Gastroesophageal sphincter (tissue), 4 donors: ENCODE data around the gene AP3S1. TPM values are rescaled to one million over a fixed set of nuclear protein-coding genes. Genes with fewer than 3 reads are reported as not detected.

Experiments used
- ATAC-seq: fragments of 150-250 bp; one replicate; pipeline ENCODE4 v1.9.1; 2016; ENCODE audit warnings: mild to moderate bottlenecking, moderate library complexity
- H3K27ac ChIP-seq, 4 donors: fragments of 200-600 bp; sonication (generic) in 3 of 4; 1 replicate in 3 of 4; 2 replicates in 1 of 4; pipeline ENCODE4 v1.5.1; 2016 to 2019
- H3K27me3 ChIP-seq: fragments of 200-600 bp; sonication (generic); one replicate; pipeline ENCODE4 v1.5.1; 2019
- H3K36me3 ChIP-seq, 2 donors: fragments of 200-600 bp; sonication (generic); one replicate each; pipeline ENCODE4 v1.5.1; 2019; ENCODE audit warnings: control low read depth in 1 of 2
- H3K4me1 ChIP-seq, 3 donors: fragments of 200-600 bp; sonication (generic); 1 replicate in 2 of 3; 2 replicates in 1 of 3; pipeline ENCODE4 v1.5.1; 2016 to 2019; ENCODE audit warnings: control low read depth in 2 of 3
- H3K4me3 ChIP-seq, 2 donors: fragments of 200-600 bp; sonication (generic); one replicate each; pipeline ENCODE4 v1.5.1; 2019; ENCODE audit warnings: mild to moderate bottlenecking in 1 of 2, moderate library complexity in 1 of 2
- H3K9me3 ChIP-seq, 3 donors: fragments of 200-600 bp; sonication (generic); one replicate each; pipeline ENCODE4 v1.5.1; 2017 to 2019; ENCODE audit warnings: control low read depth in 2 of 3
- CTCF ChIP-seq, 4 experiments: fragments of 200-600 bp in 2 of 4; fragments of 450-650 bp in 2 of 4; sonication (generic) in 1 of 4; IDR thresholded peaks; one replicate each; pipeline ENCODE4 v1.5.1; 2017 to 2019; ENCODE audit warnings: antibody characterized with exemption in 4 of 4, mild to moderate bottlenecking in 2 of 4, moderate library complexity in 2 of 4
- EP300 ChIP-seq: sonication (generic); formaldehyde crosslinking; IDR thresholded peaks from one replicate; pipeline ENCODE4 v1.6.1; 2017; ENCODE audit warnings: antibody characterized with exemption, mild to moderate bottlenecking
- POLR2A ChIP-seq, 2 donors: fragments of 450-650 bp; IDR thresholded peaks; one replicate each; pipeline ENCODE4 v1.6.1; 2017; ENCODE audit warnings: antibody characterized with exemption in 2 of 2, mild to moderate bottlenecking in 2 of 2, moderate library complexity in 1 of 2
- POLR2AphosphoS5 ChIP-seq: sonication (generic); formaldehyde crosslinking; IDR thresholded peaks from one replicate; pipeline ENCODE4 v1.6.1; 2017; ENCODE audit warnings: antibody characterized with exemption
- WGBS, 2 donors: methylation state at CpG; one replicate each; pipeline ENCODE4 v1.1.5; 2018; ENCODE audit warnings: low coverage in 1 of 2; 5-methylcytosine and 5-hydroxymethylcytosine counted together
- total RNA-seq, 4 donors: library from RNA; depleted of rRNA; stranded (reverse); fragments of >200 nt; gene quantifications; one replicate each; pipeline ENCODE4 v1.1.0, GENCODE V29; 2016

The AP3S1 gene
- total RNA-seq, 4 donors from 2014 or later: 62.1 to 200 (median 99.5) TPM

DNA sequence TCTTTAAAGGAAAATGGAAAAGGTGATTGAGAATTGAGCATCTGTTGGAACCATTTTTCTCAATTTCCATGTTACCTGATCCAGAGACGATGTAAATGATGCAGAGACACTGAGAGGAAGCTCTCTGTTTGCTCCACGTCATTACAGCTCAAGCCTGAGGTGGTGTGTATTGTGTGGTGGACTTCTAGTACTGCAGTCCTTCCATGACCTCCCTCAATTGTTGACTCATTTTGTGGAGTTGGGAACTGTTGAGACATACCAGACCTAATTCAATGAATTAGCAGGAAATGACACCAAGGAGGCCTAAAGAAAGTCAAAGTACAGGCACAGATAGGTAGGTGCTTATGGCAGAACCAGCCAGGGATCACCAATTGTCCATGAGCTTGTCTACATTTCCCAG lies 104.9 kb downstream of the AP3S1 start:
- no peaks in the 10 kb centered on the region for H3K36me3 ChIP-seq

GRCh38 chr5:115947260-115947659 lies 105.5 kb downstream of the AP3S1 start:
- no peak for TF ChIP-seq EP300
- no peak for TF ChIP-seq POLR2AphosphoS5
- no peaks in the 10 kb centered on the region for H3K4me1 ChIP-seq
- 89 to 95% methylated on average over 2 of the region's 2 CpGs for WGBS, 2 donors
- H3K27me3 ChIP-seq: no peaks in the 10 kb centered on the region
- H3K36me3 ChIP-seq: no peaks in the 10 kb centered on the region
- ATAC-seq: no peak
- H3K9me3 ChIP-seq: no peaks in the 10 kb centered on the region
- no peak overlapping the region for H3K27ac ChIP-seq
- H3K4me3 ChIP-seq: no peak overlapping the region

More for the DNA sequence above, 104.9 kb downstream of the AP3S1 start:
- H3K27me3 ChIP-seq: no peaks in the 10 kb centered on the region
- no peak for ATAC-seq
- whole genome bisulfite sequencing, 2 donors: 80 to 81% methylated on average over 2 of the region's 2 CpGs
- no peaks in the 10 kb centered on the region for H3K9me3 ChIP-seq
- no peak overlapping the region for H3K4me3 ChIP-seq
- no peaks in the 10 kb centered on the region for H3K4me1 ChIP-seq
- H3K27ac ChIP-seq: no peak overlapping the region
- TF ChIP-seq EP300 (no peak), CTCF (IDR thresholded peaks at IDR 0.05) (no peak), POLR2AphosphoS5 (no peak), POLR2A (IDR thresholded peaks at IDR 0.05) (no peak)

GRCh38 chr5:115948091-115948534 lies 106.4 kb downstream of the AP3S1 start:
- ATAC-seq: peak; percentile 71
- H3K36me3 ChIP-seq: no peaks in the 10 kb centered on the region
- TF ChIP-seq CTCF (IDR thresholded peaks at IDR 0.05) (no peak), POLR2A (IDR thresholded peaks at IDR 0.05) (no peak), EP300 (no peak), POLR2AphosphoS5 (no peak)
- 43 to 52% methylated on average over 3 of the region's 3 CpGs for WGBS, 2 donors
- no peaks in the 10 kb centered on the region for H3K9me3 ChIP-seq
- H3K27ac ChIP-seq: no peak overlapping the region
- H3K4me3 ChIP-seq: no peak overlapping the region
- H3K27me3 ChIP-seq: no peaks in the 10 kb centered on the region
- no peaks in the 10 kb centered on the region for H3K4me1 ChIP-seq

GRCh38 chr5:115949096-115949495 lies 107.4 kb downstream of the AP3S1 start:
- WGBS, 2 donors: 71 to 78% methylated on average over 1 of the region's 1 CpG
- no peak overlapping the region for H3K27ac ChIP-seq
- ATAC-seq: no peak
- no peaks in the 10 kb centered on the region for H3K4me1 ChIP-seq
- no peak for TF ChIP-seq POLR2A (IDR thresholded peaks at IDR 0.05)
- no peak for TF ChIP-seq POLR2AphosphoS5
- no peak for TF ChIP-seq EP300
- TF ChIP-seq CTCF (IDR thresholded peaks at IDR 0.05): no peak
- no peaks in the 10 kb centered on the region for H3K27me3 ChIP-seq
- H3K36me3 ChIP-seq: no peaks in the 10 kb centered on the region
- H3K9me3 ChIP-seq: no peaks in the 10 kb centered on the region
- H3K4me3 ChIP-seq: no peak overlapping the region

GRCh38 chr5:115952588-115952987 lies 110.9 kb downstream of the AP3S1 start:
- 36 to 100% methylated on average over 1 to 4 of the region's 4 CpGs for WGBS, 2 donors
- H3K9me3 ChIP-seq: no peaks in the 10 kb centered on the region
- H3K27ac ChIP-seq: no peak overlapping the region
- no peak for ATAC-seq
- peaks cover 14% of the 10 kb centered on the region for H3K27me3 ChIP-seq
- no peaks in the 10 kb centered on the region for H3K36me3 ChIP-seq
- H3K4me1 ChIP-seq: no peaks in the 10 kb centered on the region
- TF ChIP-seq CTCF (IDR thresholded peaks at IDR 0.05) (no peak), POLR2A (IDR thresholded peaks at IDR 0.05) (no peak), POLR2AphosphoS5 (no peak), EP300 (no peak)
- H3K4me3 ChIP-seq: no peak overlapping the region
